Breast epithelium (tissue), 3 donors: ENCODE data around the gene HAPLN1.

Source experiments
- POLR2A ChIP-seq: fragments of 450-650 bp; IDR thresholded peaks from one replicate; pipeline ENCODE4 v1.6.1; 2016; ENCODE audit warnings: antibody characterized with exemption, mild to moderate bottlenecking, moderate library complexity
- POLR2AphosphoS5 ChIP-seq, 3 donors: sonication (generic); formaldehyde crosslinking; IDR thresholded peaks; one replicate each; pipeline ENCODE4 v1.6.1; 2017; ENCODE audit warnings: antibody characterized with exemption in 3 of 3
- TF ChIP-seq, protein P1 (sequence below), 3 donors: fragments of 450-650 bp; IDR thresholded peaks; one replicate each; pipeline ENCODE4 v1.5.1; 2016 to 2017; ENCODE audit warnings: antibody characterized with exemption in 3 of 3, mild to moderate bottlenecking in 3 of 3, moderate library complexity in 3 of 3

DNA sequence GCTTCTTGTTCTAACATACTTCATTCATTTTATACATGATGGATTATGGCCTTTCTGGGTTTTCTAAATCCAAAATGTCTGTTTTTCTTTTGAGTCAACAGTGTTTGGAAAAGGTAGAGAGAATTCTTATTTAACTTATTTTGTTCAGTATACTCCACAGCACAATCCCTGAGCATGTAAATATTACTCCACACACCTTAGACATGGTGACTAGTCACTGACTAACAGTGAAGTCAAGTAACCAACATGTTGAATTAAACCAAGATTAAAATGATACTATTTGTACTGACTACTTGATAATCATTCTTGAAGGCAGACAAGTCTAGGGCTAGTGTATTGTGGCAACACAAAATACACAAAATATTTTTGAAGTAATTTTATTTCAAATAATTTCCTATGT, 55.0 kb downstream of the HAPLN1 start:
- TF ChIP-seq, protein P1, sequence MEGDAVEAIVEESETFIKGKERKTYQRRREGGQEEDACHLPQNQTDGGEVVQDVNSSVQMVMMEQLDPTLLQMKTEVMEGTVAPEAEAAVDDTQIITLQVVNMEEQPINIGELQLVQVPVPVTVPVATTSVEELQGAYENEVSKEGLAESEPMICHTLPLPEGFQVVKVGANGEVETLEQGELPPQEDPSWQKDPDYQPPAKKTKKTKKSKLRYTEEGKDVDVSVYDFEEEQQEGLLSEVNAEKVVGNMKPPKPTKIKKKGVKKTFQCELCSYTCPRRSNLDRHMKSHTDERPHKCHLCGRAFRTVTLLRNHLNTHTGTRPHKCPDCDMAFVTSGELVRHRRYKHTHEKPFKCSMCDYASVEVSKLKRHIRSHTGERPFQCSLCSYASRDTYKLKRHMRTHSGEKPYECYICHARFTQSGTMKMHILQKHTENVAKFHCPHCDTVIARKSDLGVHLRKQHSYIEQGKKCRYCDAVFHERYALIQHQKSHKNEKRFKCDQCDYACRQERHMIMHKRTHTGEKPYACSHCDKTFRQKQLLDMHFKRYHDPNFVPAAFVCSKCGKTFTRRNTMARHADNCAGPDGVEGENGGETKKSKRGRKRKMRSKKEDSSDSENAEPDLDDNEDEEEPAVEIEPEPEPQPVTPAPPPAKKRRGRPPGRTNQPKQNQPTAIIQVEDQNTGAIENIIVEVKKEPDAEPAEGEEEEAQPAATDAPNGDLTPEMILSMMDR (IDR thresholded peaks at IDR 0.05) = no peak
- TF ChIP-seq POLR2AphosphoS5 (IDR thresholded peaks at IDR 0.05) (no peak), POLR2A (no peak)
